NCI-H2107 treated with DMSO at 0.1 percent for 48 hours (cell line): ENCODE measurements around the gene BLACAT1.
"Not testable (repeated sequence)": the region's sequence is repeated elsewhere in the genome, so short reads cannot be mapped to it uniquely, and the experiment has no call there.

ENCODE experiments used
- DNase-seq: peaks from one replicate; lab custom pipeline; 2025; ENCODE audit not compliant: unreplicated experiment; lab: John Stamatoyannopoulos, UW

Gene BLACAT1

GRCh38 chr1:205484985-205485967 is 29.4 kb upstream of the BLACAT1 start:
- peak; percentile 79 for DNase-seq

- DNase-seq: no peak
Observed at GRCh38 chr1:205483372-205483771, 27.5 kb upstream of the BLACAT1 start.

- not testable (repeated sequence) for DNase-seq
Observed at GRCh38 chr1:205482587-205482986, 26.7 kb upstream of the BLACAT1 start.

- DNase-seq: no peak
Observed at GRCh38 chr1:205481629-205482151, 25.8 kb upstream of the BLACAT1 start.

GRCh38 chr1:205481218-205481617 is 25.4 kb upstream of the BLACAT1 start:
- DNase-seq: no peak

GRCh38 chr1:205480349-205480985 is 24.6 kb upstream of the BLACAT1 start:
- DNase-seq: no peak

GRCh38 chr1:205478985-205479384 is 23.1 kb upstream of the BLACAT1 start:
- DNase-seq: not testable (repeated sequence)

GRCh38 chr1:205477759-205478247 is 22.0 kb upstream of the BLACAT1 start:
- peak; percentile 76 for DNase-seq

GRCh38 chr1:205477121-205477758 is 21.4 kb upstream of the BLACAT1 start:
- no peak for DNase-seq

GRCh38 chr1:205476648-205477047 is 20.8 kb upstream of the BLACAT1 start:
- DNase-seq: no peak

- DNase-seq: no peak
Observed at GRCh38 chr1:205475855-205476254, 20.0 kb upstream of the BLACAT1 start.

- DNase-seq: no peak
Observed at GRCh38 chr1:205474571-205474970, 18.7 kb upstream of the BLACAT1 start.

- DNase-seq: no peak
Observed at GRCh38 chr1:205473966-205474365, 18.1 kb upstream of the BLACAT1 start.

- no peak for DNase-seq
Observed at GRCh38 chr1:205473475-205473874, 17.6 kb upstream of the BLACAT1 start.

GRCh38 chr1:205472737-205473441 is 17.0 kb upstream of the BLACAT1 start:
- DNase-seq: no peak

GRCh38 chr1:205470131-205470530 is 14.3 kb upstream of the BLACAT1 start:
- no peak for DNase-seq

GRCh38 chr1:205466595-205467220 is 10.9 kb upstream of the BLACAT1 start:
- no peak for DNase-seq

- DNase-seq: no peak
Observed at GRCh38 chr1:205465392-205465791, 9.5 kb upstream of the BLACAT1 start.

GRCh38 chr1:205458777-205459566 is 3.1 kb upstream of the BLACAT1 start:
- DNase-seq: no peak
